Measurements from ENCODE around the gene PPT2. TPM values are rescaled to one million over a fixed set of nuclear protein-coding genes. Genes with fewer than 3 reads are reported as not detected.

PPT2 gene
- total RNA-seq, 1 donor from 2014 or later = 58.6 TPM

GRCh38 chr6:32146687-32147086, 7.3 kb upstream of the PPT2 start:
- H3K27me3 Mint-ChIP-seq (ENCODE audit: low read depth) = peaks cover 5% of the 10 kb centered on the region
- peak overlapping the region; percentile 62 for H3K27ac Mint-ChIP-seq
- no peak overlapping the region for H3K4me3 Mint-ChIP-seq
- TF ChIP-seq, protein P1, sequence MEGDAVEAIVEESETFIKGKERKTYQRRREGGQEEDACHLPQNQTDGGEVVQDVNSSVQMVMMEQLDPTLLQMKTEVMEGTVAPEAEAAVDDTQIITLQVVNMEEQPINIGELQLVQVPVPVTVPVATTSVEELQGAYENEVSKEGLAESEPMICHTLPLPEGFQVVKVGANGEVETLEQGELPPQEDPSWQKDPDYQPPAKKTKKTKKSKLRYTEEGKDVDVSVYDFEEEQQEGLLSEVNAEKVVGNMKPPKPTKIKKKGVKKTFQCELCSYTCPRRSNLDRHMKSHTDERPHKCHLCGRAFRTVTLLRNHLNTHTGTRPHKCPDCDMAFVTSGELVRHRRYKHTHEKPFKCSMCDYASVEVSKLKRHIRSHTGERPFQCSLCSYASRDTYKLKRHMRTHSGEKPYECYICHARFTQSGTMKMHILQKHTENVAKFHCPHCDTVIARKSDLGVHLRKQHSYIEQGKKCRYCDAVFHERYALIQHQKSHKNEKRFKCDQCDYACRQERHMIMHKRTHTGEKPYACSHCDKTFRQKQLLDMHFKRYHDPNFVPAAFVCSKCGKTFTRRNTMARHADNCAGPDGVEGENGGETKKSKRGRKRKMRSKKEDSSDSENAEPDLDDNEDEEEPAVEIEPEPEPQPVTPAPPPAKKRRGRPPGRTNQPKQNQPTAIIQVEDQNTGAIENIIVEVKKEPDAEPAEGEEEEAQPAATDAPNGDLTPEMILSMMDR (IDR thresholded peaks at IDR 0.05; ENCODE audit: unreplicated experiment) = no peak
- no peak for DNase-seq (ENCODE audit: low spot score in 2 of 2, unreplicated experiment in 2 of 2)
- peaks cover 30% of the 10 kb centered on the region for H3K4me1 Mint-ChIP-seq
- H3K9me3 Mint-ChIP-seq = no peaks in the 10 kb centered on the region
- peaks cover 3% of the 10 kb centered on the region for H3K36me3 Mint-ChIP-seq

GRCh38 chr6:32147401-32148132, 6.4 kb upstream of the PPT2 start:
- no peaks in the 10 kb centered on the region for H3K9me3 Mint-ChIP-seq
- peaks cover 5% of the 10 kb centered on the region for H3K27me3 Mint-ChIP-seq (ENCODE audit: low read depth)
- TF ChIP-seq, protein P1 (IDR thresholded peaks at IDR 0.05; ENCODE audit: unreplicated experiment) = no peak
- no peak overlapping the region for H3K27ac Mint-ChIP-seq
- H3K4me1 Mint-ChIP-seq = peaks cover 37% of the 10 kb centered on the region
- H3K36me3 Mint-ChIP-seq = peaks cover 3% of the 10 kb centered on the region
- DNase-seq (ENCODE audit: low spot score in 2 of 2, unreplicated experiment in 2 of 2) = no peak
- no peak overlapping the region for H3K4me3 Mint-ChIP-seq

DNA sequence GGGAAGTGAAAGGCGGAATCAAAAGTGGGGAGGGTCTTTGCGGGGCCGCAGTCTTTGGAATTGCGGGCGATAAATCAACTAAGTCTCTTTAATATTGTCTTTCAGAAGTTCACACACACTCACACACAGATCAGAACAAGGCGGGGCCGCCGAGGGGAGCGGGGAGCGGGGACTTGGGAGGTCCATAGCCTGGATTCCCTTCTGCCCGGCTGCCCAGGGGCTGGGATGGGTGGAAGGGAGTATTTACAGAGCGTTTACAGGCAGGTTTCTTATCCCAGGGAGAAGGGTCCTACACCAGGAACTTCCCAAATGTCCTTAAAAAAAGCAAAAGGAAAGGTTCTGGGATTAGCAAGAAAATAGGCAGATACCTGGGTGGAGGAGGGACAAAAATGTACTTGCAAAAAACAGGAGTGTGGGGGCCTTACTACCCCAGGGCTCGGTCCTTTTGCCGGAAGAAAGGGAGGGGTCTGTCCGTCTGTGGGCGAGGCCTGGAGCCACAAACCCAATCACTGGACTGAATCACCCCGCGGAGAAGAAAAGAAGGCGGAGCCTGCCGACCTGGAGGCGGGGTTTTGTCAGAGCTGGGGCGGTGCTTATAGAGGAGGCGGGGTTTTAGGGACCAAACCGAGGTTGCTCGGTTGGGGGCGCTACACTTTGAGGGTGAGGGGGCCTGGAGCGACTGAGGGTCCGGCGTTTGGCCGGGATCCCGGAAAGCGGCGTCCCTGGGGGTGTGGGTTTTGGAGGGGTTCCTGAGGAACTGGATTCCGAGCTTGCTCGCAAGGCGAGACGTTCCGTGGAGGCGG, 5.5 kb upstream of the PPT2 start:
- Mint-ChIP-seq H3K4me1 (peaks cover 46% of the 10 kb centered on the region), H3K27me3 (ENCODE audit: low read depth) (peaks cover 5% of the 10 kb centered on the region), H3K9me3 (no peaks in the 10 kb centered on the region), H3K27ac (no peak overlapping the region), H3K4me3 (no peak overlapping the region), H3K36me3 (peaks cover 3% of the 10 kb centered on the region)
- no peak for DNase-seq (ENCODE audit: low spot score in 2 of 2, unreplicated experiment in 2 of 2)
- TF ChIP-seq, protein P1 (IDR thresholded peaks at IDR 0.05; ENCODE audit: unreplicated experiment) = no peak

- TF ChIP-seq, protein P1 (IDR thresholded peaks at IDR 0.05; ENCODE audit: unreplicated experiment) = no peak
- H3K27me3 Mint-ChIP-seq (ENCODE audit: low read depth) = peaks cover 5% of the 10 kb centered on the region
- H3K27ac Mint-ChIP-seq = no peak overlapping the region
- H3K4me1 Mint-ChIP-seq = peaks cover 46% of the 10 kb centered on the region
- DNase-seq (ENCODE audit: low spot score in 2 of 2, unreplicated experiment in 2 of 2) = no peak
- H3K4me3 Mint-ChIP-seq = no peak overlapping the region
- no peaks in the 10 kb centered on the region for H3K9me3 Mint-ChIP-seq
- H3K36me3 Mint-ChIP-seq = peaks cover 3% of the 10 kb centered on the region
Measured at GRCh38 chr6:32149092-32149755, 4.7 kb upstream of the PPT2 start.

GRCh38 chr6:32149932-32150870, 3.7 kb upstream of the PPT2 start:
- Mint-ChIP-seq H3K4me1 (peaks cover 48% of the 10 kb centered on the region), H3K36me3 (peaks cover 3% of the 10 kb centered on the region), H3K4me3 (peak overlapping the region; percentile 61), H3K27ac (no peak overlapping the region), H3K27me3 (ENCODE audit: low read depth) (peaks cover 5% of the 10 kb centered on the region), H3K9me3 (no peaks in the 10 kb centered on the region)
- no peak for DNase-seq (ENCODE audit: low spot score in 2 of 2, unreplicated experiment in 2 of 2)
- TF ChIP-seq, protein P1 (IDR thresholded peaks at IDR 0.05; ENCODE audit: unreplicated experiment) = no peak

All from mesothelial cell of epicardium (in vitro differentiated cells).